Activated CD4-positive, alpha-beta T cell treated with anti-CD3 and anti-CD28 coated beads, Interleukin-10, Interleukin-2, amounts not matched to agents 100 ng/mL and 50 ng/mL, durations not matched to agents 16 hours and 8 hours (primary cell): Measurements from ENCODE around the gene NOC4L.

Source experiments
- DNase-seq: peaks from one replicate; pipeline ENCODE4 v3.0.0-alpha.2; 2020

Gene NOC4L

GRCh38 chr12:132158677-132159554, 14.7 kb downstream of the NOC4L start:
- DNase-seq, result no peak

GRCh38 chr12:132159555-132160003, 15.3 kb downstream of the NOC4L start:
- no peak for DNase-seq

GRCh38 chr12:132160016-132160415, 15.8 kb downstream of the NOC4L start:
- DNase-seq, result no peak

- DNase-seq, result no peak
These were observed 16.4 kb downstream of the NOC4L start for GRCh38 chr12:132160601-132161035.

GRCh38 chr12:132161036-132161781, 17.0 kb downstream of the NOC4L start:
- no peak for DNase-seq

- no peak for DNase-seq
These were observed 17.7 kb downstream of the NOC4L start for GRCh38 chr12:132161796-132162507.

- no peak for DNase-seq
These were observed 18.3 kb downstream of the NOC4L start for GRCh38 chr12:132162508-132163031.

- no peak for DNase-seq
These were observed 19.0 kb downstream of the NOC4L start for GRCh38 chr12:132163041-132163910.

- no peak for DNase-seq
These were observed 19.6 kb downstream of the NOC4L start for GRCh38 chr12:132163911-132164288.

GRCh38 chr12:132164426-132164825, 20.2 kb downstream of the NOC4L start:
- DNase-seq, result no peak

GRCh38 chr12:132165584-132165983, 21.3 kb downstream of the NOC4L start:
- no peak for DNase-seq

GRCh38 chr12:132166093-132166492, 21.8 kb downstream of the NOC4L start:
- DNase-seq, result no peak

- no peak for DNase-seq
These were observed 22.7 kb downstream of the NOC4L start for GRCh38 chr12:132166801-132167591.

- peak; percentile 39 for DNase-seq
These were observed 23.5 kb downstream of the NOC4L start for GRCh38 chr12:132167611-132168310.

- no peak for DNase-seq
These were observed 24.2 kb downstream of the NOC4L start for GRCh38 chr12:132168311-132169031.

GRCh38 chr12:132169376-132169775, 25.1 kb downstream of the NOC4L start:
- no peak for DNase-seq

- DNase-seq, result no peak
These were observed 25.9 kb downstream of the NOC4L start for GRCh38 chr12:132170094-132170636.

- DNase-seq, result no peak
These were observed 26.5 kb downstream of the NOC4L start for GRCh38 chr12:132170637-132171292.
